NCI-H187 treated with DMSO at 0.1 percent for 48 hours (cell line): ENCODE measurements around the gene BCAR3.
"Not testable (repeated sequence)": the region's sequence is repeated elsewhere in the genome, so short reads cannot be mapped to it uniquely, and the experiment has no call there.

ENCODE experiments used
- DNase-seq: peaks from one replicate; lab custom pipeline; 2025; lab: John Stamatoyannopoulos, UW

Gene BCAR3

DNA sequence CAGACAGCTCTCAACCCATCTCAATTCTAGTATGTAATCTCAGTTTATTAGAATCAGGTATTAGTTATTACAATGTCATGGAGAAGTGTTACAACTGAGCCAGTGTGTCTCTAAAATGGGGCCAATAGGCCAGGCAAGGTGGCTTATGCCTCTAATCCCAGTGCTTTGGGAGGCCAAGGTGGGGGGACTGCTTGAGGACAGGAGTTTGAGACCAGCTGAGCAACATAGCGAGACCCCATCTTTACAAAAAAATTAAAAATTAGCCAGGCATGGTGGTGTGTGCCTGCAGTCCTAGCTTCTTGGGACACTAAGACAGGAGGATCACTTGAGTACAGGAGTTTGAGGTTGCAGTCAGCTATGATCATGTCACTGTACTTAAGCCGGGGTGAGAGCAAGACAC is 104.9 kb downstream of the BCAR3 start:
- no peak for DNase-seq

DNA sequence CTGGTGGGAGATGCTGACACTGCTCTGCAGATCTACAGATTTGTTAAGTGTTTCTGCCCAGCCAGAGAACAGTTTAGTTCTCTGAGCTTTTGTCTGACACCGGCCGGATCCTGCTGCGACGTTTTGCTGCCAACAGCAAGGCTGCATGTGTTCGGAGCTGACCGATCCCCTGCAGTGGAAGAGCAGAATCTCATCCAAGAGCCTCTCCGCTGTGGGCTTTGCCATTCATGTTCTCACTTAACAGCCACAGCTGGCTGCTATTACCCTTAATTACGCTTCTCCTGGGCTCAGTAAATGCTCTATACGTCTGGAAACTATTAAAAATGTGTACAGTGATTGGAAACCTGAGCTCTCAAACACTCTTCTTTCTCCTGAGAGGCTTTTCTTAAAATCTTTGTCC is 105.3 kb downstream of the BCAR3 start:
- no peak for DNase-seq

DNA sequence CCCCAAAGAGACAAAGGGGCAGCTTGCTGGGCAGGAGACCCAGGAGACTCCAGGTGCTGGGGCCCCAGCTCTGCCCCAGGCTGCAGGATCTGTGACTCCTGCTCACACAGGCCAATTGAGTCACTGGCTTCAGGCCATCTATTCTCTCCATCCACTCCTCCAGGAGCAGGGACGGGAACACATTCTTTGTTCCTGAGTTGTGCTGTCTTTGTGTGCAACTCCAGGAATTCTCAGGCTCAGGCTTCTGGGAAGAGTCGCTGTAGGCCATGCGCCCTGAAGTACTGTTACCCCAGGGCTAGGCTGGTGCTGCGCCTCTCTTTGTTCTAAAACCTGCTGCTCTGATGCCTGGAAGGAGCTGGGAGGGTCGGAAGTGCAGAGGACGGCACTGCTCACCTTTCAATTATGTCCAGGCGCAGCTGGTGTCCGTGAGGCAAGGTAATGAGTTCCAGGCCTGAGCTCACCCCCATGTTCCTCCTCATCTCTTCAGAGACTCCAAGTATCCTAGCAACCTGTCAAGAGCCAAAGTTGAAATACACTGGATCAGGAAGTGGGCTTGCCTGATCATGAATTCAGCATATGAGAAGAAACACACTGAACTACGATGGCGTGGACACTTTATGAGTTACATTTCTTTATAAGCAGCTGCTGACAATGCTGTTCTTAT is 105.9 kb downstream of the BCAR3 start:
- DNase-seq: peak; percentile 24

DNA sequence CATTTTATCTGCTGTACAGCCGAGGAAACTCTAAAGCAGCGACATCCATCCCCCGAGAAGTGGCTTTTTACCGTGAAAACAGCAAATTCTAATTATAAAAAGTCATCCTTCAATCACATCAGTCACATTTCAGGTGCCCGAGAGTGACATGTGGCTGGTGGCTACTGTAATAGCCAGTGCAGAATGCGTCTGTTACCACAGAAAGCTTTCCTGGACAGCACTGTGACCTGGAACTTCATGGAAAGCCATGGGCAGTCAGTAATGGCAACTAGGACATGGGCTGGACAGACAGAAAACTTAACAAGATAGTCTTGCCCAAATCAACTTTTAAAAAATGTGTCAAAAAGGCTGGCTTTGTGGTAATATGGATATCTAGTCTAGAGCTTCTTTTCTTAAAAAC is 106.6 kb downstream of the BCAR3 start:
- no peak for DNase-seq

DNA sequence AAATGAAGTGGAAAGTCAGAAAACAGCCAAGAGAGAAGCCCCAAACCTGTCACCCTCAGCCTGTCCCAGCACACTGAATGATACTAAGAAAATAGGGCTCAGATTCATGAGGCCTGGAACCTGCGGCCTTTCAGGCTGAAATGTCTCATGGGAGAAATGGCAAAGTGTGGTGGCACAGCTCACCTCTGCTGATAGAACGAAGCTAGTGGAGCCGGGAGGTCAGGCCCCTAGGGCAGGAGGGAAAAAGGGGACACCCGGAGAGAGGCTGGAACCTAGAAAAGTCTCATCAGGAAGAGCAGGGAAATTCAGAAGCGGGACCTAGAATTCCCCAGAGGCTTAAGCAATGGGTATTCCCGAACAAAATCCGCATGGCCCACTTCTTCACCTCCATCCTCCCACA is 107.1 kb downstream of the BCAR3 start:
- no peak for DNase-seq

DNA sequence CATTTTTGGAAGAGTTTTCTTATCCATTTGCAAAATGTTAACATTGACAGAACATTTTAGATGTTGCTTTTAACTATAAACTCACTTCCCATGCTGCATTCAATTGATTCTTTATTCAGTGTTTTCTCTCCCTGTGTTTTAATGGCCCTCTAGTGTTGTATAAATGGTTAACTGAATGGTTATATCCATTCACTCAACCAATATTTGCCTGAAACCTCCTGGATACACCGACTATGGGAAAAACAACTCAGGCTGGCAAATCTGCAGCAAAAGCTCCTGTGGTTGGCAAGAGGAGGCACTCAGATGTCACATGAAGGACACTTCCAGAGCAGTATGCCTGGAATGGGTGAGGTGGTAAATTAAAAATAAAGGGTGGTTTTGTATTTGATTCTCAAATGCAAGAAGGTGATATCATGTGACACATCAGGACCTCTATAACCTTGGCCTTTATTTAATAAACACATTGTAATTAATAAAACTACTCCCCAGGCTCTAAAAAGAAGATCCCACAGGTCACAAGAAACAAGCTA is 107.6 kb downstream of the BCAR3 start:
- DNase-seq: no peak

DNA sequence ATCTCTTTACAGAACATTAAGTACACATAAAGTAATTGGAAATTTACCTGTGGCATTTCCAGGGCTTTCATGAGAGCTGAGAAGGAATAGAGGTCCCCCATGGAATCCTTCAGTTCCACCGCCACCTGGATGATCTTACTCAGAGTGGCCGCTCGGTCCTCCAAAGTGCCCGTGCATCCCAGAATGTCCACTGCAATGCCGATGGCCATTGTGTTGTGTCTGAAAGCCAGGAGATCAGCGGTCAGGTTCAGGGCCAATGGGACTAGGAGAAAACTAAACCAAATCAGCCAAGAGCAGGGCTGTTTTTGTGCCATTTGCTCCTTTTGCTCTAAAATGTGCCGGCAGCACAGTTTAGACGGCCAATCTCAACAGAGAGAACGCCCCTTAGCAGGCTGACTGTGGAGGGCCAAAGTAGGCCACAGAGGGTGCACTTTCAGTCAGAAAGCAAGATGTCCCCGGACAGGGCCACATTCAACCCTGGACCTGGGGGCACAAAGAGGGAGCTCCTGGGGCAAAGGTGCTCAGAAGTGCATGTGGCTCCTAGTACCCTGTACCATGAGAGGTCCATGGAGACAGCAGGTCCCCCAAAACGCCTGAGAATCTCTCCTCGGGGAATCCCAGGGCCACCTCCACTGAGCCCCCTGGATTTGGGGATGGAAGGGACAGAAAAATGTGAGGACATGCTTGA is 109.9 kb downstream of the BCAR3 start:
- no peak for DNase-seq

DNA sequence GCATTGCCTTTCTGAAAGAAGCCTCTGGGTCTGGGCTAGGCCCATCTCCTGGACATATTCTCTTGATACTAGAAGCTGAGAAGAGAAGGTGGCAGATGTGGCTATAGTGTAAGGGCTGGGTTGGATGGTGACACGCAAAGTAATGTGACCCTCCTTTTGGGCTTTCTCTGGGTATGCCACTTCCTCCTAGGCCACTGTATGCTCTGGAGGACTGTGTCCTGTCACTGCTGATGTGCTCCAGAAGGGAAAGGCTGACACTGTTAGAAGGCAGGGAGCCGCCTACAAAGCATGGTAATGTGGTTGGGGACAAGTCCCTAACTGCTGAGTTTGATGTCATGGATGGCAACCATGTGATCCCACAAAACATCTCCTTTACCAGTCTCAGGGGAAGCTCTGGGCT is 112.1 kb downstream of the BCAR3 start:
- no peak for DNase-seq

DNA sequence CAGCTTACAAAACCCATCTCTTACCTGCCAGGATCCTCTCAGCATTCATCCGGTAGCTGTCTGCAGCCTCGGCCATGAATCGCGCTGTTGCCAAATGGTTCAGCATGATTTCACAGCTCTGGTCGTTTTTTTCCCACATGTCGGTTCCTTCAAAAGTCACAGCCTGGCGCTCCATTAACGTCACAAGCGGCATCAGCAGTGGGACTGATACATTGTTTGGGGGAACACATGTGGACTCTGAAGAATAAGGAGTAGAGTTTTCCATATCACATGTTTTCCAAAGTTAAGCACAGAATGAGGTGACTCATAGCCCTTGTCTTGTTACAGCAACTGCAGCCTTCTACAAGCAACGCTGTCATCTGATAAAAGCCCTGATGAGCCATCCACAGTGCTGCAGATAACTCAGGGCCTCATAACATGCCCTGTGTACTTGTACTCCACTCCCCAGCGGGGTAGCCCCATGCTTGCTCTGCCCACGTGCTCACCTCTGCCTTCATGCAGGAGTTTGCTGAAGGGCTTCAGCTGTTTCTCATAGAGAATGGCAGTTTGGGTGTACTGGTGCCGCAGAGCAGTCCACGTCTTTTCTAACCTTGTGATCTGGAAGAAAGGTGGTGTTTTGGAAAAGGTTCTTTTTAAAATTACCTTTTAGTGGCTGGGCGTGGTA is 114.2 kb downstream of the BCAR3 start:
- no peak for DNase-seq

DNA sequence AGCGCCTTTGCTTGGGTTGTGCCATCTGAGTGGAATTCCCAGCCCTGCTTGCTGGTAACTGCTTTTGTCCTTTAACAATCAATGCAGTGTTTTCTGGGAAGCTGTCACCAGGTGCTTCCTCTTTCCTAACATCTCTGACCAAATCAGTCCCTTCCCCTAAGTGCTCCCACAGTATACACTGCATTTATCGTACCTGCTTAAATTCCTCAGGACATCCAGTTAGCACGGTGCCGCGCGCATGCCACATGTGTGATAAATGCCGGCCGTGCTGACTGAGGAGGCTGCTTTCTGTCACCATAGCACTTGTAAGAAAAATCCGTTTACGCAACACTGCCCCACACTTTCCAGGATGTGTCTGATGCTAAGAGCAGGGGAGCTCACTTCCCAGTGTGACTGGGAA is 115.4 kb downstream of the BCAR3 start:
- DNase-seq: no peak

DNA sequence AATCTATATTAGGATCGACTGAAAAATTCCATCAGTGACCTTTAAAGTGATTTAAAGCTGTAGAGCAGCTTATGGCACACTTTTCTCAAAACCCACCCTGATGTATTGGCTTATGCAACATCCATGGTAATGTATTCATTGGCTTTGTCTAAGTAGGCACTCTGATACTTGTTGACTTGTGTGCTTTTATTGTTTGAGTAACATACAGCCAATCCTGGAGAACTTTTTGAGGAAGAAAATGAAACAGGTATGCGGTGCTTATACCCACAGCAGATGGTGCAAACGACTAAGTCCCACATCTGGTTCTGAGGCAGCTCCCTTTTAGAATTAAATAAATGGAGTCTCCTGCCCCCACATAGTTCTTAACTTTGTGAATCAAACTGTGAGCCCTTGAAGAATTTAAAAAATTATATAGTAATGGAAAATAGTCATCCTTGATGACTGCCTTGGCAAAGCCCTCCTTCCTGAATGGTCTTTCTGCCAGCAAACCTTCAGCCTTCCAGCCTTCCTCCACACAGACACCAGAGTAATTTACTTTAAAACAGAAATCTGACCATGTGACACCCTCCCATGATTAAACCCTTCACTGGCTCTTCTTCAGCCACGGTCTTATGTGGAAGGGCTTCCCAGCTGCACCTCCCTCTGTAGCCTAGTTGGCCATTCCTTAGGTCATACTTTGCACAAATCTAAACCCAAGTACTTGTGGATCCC is 116.0 kb downstream of the BCAR3 start:
- no peak for DNase-seq

DNA sequence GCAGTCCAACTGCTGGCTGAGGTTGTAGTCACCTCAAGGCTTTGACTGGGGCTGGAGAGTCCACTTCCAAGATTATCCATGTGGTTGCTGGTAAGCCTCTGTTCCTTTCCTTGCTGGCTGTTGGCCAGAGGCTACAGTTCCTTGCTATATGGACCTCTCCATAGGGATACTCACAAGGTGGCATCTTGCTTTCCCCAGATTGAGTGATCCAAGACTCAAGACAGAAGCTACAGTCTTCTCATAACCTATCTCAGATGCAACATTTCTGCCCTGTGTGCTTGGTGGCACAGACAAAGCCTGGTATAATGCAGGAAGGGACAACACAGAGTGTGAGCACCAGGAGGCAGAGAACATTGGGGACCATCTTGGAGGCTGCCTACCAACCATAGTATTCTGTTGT is 121.9 kb downstream of the BCAR3 start:
- no peak for DNase-seq

DNA sequence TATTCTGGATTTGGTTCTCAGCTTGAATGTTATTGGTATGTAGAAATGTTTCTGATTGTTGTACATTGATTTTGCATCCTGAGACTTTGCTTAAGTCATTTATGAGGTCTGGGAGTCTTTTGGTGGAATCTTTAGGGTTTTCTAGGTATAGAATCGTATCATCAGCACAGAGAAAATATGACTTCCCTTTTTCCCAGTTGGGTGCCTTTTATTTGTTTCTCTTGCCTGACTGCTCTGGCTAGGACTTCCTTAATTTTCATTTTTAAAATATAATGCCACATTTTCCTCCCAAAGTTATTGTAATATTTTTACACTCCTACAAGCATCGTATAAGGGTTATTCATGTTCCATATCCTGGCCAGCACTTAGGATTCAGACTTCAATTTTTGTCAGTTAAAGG is 122.6 kb downstream of the BCAR3 start:
- DNase-seq: no peak

DNA sequence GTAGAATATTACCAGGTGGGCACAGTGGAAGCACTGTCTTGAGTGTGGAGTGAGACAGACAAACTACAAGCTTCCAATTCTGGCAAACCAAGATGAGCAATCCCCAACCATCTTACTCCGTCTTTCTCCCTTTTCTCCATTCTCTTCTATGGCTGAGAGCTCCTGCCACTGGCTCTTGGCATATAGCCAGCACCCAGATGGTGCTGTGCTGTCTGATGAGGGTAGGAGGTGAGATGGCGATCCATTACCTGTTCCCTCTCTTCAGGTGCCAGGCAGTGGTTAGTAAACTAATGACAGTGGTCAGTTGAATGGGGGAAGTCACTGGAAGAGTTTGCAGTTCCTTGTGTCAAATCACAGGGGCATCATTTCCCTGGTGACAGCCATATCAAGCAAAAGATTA is 125.3 kb downstream of the BCAR3 start:
- no peak for DNase-seq

DNA sequence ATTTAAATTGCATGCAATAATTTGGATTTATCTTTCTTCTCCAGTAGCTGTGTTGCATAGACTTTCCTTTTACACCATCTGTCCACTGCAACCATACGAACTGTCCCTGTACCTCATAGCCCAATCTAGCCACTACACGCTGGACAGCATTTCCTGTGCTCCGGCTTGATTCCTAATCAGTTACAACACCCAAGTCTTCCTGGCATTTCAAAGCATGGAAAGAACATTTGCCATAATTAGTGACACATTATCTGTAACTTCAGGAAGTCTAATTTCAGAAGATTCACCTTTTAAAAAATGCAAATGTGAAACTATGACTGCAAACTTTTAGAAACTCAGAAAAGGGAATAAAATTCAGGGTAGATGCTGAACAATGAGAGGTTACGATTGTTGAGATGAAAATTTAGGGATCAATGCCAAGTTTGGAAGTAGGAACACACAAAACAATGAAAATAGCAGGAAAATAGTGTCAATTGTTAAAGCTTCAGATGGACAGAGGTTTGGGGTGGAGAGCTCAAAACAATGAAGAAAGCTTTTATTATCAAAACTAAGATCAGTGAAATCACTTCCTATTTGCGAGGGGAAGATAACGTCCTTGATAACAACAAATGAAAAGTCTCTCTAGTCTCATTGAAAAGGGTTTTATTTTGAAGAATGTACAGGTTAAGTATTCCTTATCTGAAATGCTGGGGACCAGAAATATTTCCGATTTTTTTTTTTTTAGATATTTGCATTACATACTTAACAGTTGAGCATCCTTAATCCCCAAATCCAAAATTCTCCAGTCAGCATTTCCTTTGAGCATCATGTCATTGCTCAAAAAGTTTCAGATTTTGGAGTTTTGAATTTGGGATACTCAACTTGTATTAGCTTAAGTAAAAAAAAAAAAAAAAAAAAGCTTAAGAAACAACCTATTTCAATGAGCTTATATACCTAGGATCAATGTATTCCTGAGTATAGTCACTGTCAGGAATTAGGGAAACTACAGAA is 126.5 kb downstream of the BCAR3 start:
- DNase-seq: no peak

DNA sequence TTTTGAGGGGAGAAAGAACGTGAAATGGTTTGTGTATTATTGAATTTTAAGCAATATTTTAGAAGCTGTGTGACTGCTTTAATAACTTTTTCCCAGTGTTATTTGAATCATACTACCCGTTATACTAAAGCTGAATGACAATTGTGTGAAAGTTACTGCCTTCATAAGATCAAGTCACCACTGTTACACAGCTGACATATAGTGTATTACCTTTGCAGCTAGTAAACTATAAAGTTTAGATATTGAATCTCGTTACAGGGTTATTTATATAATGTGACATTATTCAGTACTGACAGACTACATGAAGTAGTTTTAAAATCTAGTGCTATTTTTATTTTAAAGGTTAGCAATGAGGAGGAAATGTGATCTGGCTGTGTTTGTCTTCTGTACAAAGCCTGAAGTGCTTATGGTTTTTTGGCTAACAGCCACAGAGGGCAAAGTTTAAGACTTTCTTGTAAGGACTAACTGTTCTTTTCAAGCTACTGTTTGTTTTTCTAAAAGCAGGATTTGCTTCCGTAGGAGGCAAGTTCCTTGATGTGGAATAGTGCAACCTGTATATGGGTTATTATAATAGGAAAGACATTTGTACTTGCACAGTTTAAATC is 127.6 kb downstream of the BCAR3 start:
- not testable (repeated sequence) for DNase-seq

DNA sequence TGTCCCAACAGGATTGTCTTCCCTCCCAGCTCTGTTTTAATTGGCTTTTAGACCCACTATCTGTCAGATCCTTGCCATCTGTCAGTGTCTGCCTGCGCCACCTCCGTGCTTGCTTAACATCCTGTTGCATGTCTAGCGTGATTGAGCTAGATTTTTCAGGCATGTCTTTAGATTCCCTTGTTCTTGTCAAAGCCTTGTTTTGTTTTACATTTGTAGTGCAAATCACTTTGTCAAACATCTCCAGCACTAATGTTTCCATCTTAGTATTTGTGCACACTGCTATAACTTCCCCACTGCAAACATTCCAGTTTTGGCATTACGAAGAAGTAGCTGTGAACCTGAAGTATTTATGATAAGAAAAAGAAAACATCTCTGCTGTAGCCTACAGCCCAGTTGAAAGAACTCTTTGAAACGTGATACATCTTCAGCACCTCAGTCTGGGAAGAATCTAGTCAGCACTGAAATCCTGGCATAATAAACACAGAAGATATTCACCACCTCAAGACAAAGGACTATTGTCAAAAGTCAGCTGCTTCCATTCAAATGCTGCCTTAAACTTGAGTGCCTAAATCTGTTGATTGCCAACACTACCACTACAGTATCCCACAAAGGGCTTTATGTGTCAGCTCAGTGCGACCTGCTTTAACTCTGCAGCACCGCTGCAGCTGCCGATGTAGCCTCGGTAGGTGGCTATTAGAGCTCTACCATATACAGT is 128.7 kb downstream of the BCAR3 start:
- no peak for DNase-seq

DNA sequence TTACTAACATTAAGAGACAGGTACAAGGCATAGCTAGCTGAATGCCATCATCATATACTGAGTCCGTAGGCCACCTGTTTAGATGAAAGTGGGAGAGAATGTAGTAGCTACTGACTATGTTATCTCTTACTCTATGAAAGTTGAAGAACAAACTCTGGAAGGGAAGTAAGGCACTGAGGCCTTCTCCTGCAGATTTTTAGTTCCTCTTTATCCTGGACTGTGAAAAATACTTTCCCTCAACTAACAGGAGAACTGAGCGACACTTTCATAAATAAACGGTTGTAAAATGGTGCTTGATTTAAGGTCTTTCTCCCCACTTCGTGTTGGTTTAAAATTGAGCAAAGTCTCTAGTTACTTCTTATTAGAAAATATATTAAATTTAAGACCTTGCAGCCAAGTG is 131.8 kb downstream of the BCAR3 start:
- DNase-seq: no peak

DNA sequence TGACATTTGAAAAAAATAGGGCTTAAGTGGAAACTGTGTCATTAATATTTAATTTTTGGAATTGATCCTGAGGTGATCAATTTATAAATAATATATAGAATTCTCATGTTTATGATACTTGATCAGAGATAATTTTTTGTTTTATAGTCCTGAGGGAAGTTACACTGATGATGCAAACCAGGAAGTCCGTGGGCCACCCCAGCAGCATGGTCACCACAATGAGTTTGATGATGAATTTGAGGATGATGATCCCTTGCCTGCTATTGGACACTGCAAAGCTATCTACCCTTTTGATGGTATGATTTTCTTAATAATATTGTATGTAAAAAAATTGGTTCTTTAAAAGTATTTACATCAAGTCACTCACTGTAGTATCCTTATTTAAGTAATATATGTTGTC is 132.5 kb downstream of the BCAR3 start:
- no peak for DNase-seq

DNA sequence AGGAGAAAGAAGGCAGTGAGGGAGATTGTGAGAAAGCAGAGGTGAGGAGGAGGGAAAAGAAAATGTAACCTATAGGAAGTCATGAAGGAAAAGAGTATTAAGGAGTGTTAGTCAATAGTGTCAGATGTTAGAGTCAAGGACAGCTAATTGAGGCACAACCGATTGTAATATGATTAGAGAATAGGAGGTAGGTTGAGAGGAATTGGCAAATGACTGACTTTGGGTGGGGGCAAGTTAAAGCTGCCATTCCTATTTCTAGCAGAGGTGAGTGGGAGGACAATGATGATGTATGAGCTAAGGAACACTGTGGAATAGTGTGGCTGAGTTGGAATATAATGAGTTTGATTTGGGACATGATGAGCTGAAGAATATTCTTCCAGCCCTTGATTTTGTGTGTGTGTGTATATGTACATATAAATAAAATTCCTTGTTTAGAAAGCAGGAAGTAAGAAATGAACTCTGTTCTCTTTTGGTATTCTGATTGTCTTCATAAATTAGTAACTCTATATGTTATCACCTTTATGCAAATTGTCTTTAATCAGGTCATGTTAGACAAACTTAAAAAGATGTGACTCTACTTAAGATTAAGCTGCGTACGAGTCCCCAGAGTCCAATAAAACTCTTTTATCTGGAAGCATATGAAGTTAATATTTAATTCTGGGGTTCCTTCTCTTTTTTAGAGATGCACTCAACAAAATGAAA is 135.3 kb downstream of the BCAR3 start:
- DNase-seq: no peak
